Activated naive CD4-positive, alpha-beta T cell treated with anti-CD3 and anti-CD28 coated beads, Interleukin-2, amount 50 U/mL, for 24 hours (primary cell): ENCODE data around the gene TACC3.

ENCODE experiments used
- H3K27ac Mint-ChIP-seq: one replicate; pipeline ENCODE4 v1.8.0; 2021; ENCODE audit warnings: mild to moderate bottlenecking, mixed read lengths
- H3K27me3 Mint-ChIP-seq: one replicate; pipeline ENCODE4 v1.8.0; 2021; ENCODE audit warnings: mixed read lengths
- H3K36me3 Mint-ChIP-seq: one replicate; pipeline ENCODE4 v1.8.0; 2021; ENCODE audit warnings: mixed read lengths
- H3K4me1 Mint-ChIP-seq: one replicate; pipeline ENCODE4 v1.8.0; 2021; ENCODE audit warnings: mixed read lengths
- H3K4me3 Mint-ChIP-seq: one replicate; pipeline ENCODE4 v1.8.0; 2021; ENCODE audit warnings: mild to moderate bottlenecking, mixed read lengths
- H3K9me3 Mint-ChIP-seq: one replicate; pipeline ENCODE4 v1.8.0; 2021; ENCODE audit warnings: mixed read lengths

Gene TACC3

GRCh38 chr4:1746265-1746691 is 25.0 kb downstream of the TACC3 start:
- Mint-ChIP-seq H3K9me3 (no peaks in the 10 kb centered on the region), H3K36me3 (peaks cover 2% of the 10 kb centered on the region), H3K4me3 (no peak overlapping the region), H3K27ac (no peak overlapping the region), H3K4me1 (no peaks in the 10 kb centered on the region), H3K27me3 (no peaks in the 10 kb centered on the region)

- Mint-ChIP-seq H3K4me1 (no peaks in the 10 kb centered on the region), H3K36me3 (peaks cover 2% of the 10 kb centered on the region), H3K4me3 (no peak overlapping the region), H3K27ac (no peak overlapping the region), H3K9me3 (no peaks in the 10 kb centered on the region), H3K27me3 (no peaks in the 10 kb centered on the region)
These were observed 25.7 kb downstream of the TACC3 start for GRCh38 chr4:1746919-1747602.

GRCh38 chr4:1747603-1747967 is 26.3 kb downstream of the TACC3 start:
- Mint-ChIP-seq H3K27me3 (no peaks in the 10 kb centered on the region), H3K4me3 (no peak overlapping the region), H3K4me1 (no peaks in the 10 kb centered on the region), H3K9me3 (no peaks in the 10 kb centered on the region), H3K27ac (no peak overlapping the region), H3K36me3 (peaks cover 2% of the 10 kb centered on the region)

GRCh38 chr4:1748465-1748995 is 27.2 kb downstream of the TACC3 start:
- Mint-ChIP-seq H3K27me3 (no peaks in the 10 kb centered on the region), H3K9me3 (no peaks in the 10 kb centered on the region)

GRCh38 chr4:1749370-1749769 is 28.0 kb downstream of the TACC3 start:
- Mint-ChIP-seq H3K36me3 (no peaks in the 10 kb centered on the region), H3K27ac (no peak overlapping the region), H3K4me1 (no peaks in the 10 kb centered on the region), H3K27me3 (no peaks in the 10 kb centered on the region), H3K4me3 (no peak overlapping the region), H3K9me3 (no peaks in the 10 kb centered on the region)

More at GRCh38 chr4:1748465-1748995, 27.2 kb downstream of the TACC3 start:
- Mint-ChIP-seq H3K4me1 (no peaks in the 10 kb centered on the region), H3K4me3 (no peak overlapping the region), H3K27ac (no peak overlapping the region), H3K36me3 (no peaks in the 10 kb centered on the region)

- H3K4me3 Mint-ChIP-seq: no peak overlapping the region
- H3K4me1 Mint-ChIP-seq: no peaks in the 10 kb centered on the region
- no peaks in the 10 kb centered on the region for H3K9me3 Mint-ChIP-seq
- no peaks in the 10 kb centered on the region for H3K27me3 Mint-ChIP-seq
- no peaks in the 10 kb centered on the region for H3K36me3 Mint-ChIP-seq
- no peak overlapping the region for H3K27ac Mint-ChIP-seq
These were observed 28.5 kb downstream of the TACC3 start for GRCh38 chr4:1749826-1750225.

GRCh38 chr4:1750381-1751154 is 29.2 kb downstream of the TACC3 start:
- Mint-ChIP-seq H3K27ac (no peak overlapping the region), H3K9me3 (no peaks in the 10 kb centered on the region), H3K4me3 (no peak overlapping the region), H3K36me3 (no peaks in the 10 kb centered on the region), H3K4me1 (no peaks in the 10 kb centered on the region), H3K27me3 (no peaks in the 10 kb centered on the region)

- H3K27ac Mint-ChIP-seq: no peak overlapping the region
- H3K9me3 Mint-ChIP-seq: no peaks in the 10 kb centered on the region
- no peak overlapping the region for H3K4me3 Mint-ChIP-seq
- H3K27me3 Mint-ChIP-seq: no peaks in the 10 kb centered on the region
- no peaks in the 10 kb centered on the region for H3K36me3 Mint-ChIP-seq
- no peaks in the 10 kb centered on the region for H3K4me1 Mint-ChIP-seq
These were observed 30.0 kb downstream of the TACC3 start for GRCh38 chr4:1751155-1751918.

- H3K27me3 Mint-ChIP-seq: no peaks in the 10 kb centered on the region
- H3K36me3 Mint-ChIP-seq: no peaks in the 10 kb centered on the region
- no peak overlapping the region for H3K4me3 Mint-ChIP-seq
- H3K27ac Mint-ChIP-seq: no peak overlapping the region
- H3K9me3 Mint-ChIP-seq: no peaks in the 10 kb centered on the region
- no peaks in the 10 kb centered on the region for H3K4me1 Mint-ChIP-seq
These were observed 30.6 kb downstream of the TACC3 start for GRCh38 chr4:1751919-1752283.

- Mint-ChIP-seq H3K4me1 (no peaks in the 10 kb centered on the region), H3K27me3 (no peaks in the 10 kb centered on the region), H3K36me3 (no peaks in the 10 kb centered on the region), H3K27ac (no peak overlapping the region), H3K4me3 (no peak overlapping the region), H3K9me3 (no peaks in the 10 kb centered on the region)
These were observed 31.1 kb downstream of the TACC3 start for GRCh38 chr4:1752284-1753041.

GRCh38 chr4:1753294-1753696 is 32.0 kb downstream of the TACC3 start:
- Mint-ChIP-seq H3K4me1 (no peaks in the 10 kb centered on the region), H3K36me3 (no peaks in the 10 kb centered on the region), H3K4me3 (no peak overlapping the region), H3K27ac (no peak overlapping the region), H3K27me3 (no peaks in the 10 kb centered on the region), H3K9me3 (no peaks in the 10 kb centered on the region)

GRCh38 chr4:1753697-1754311 is 32.5 kb downstream of the TACC3 start:
- Mint-ChIP-seq H3K9me3 (no peaks in the 10 kb centered on the region), H3K36me3 (no peaks in the 10 kb centered on the region), H3K27me3 (no peaks in the 10 kb centered on the region), H3K4me1 (no peaks in the 10 kb centered on the region), H3K4me3 (no peak overlapping the region), H3K27ac (no peak overlapping the region)

GRCh38 chr4:1754336-1754735 is 33.0 kb downstream of the TACC3 start:
- Mint-ChIP-seq H3K27me3 (no peaks in the 10 kb centered on the region), H3K27ac (no peak overlapping the region), H3K4me1 (no peaks in the 10 kb centered on the region), H3K36me3 (no peaks in the 10 kb centered on the region), H3K9me3 (no peaks in the 10 kb centered on the region), H3K4me3 (no peak overlapping the region)

- H3K4me3 Mint-ChIP-seq: no peak overlapping the region
These were observed 34.0 kb downstream of the TACC3 start for GRCh38 chr4:1755297-1755696.

GRCh38 chr4:1756079-1756478 is 34.8 kb downstream of the TACC3 start:
- H3K9me3 Mint-ChIP-seq: no peaks in the 10 kb centered on the region
- H3K36me3 Mint-ChIP-seq: no peaks in the 10 kb centered on the region
- no peak overlapping the region for H3K27ac Mint-ChIP-seq
- H3K27me3 Mint-ChIP-seq: no peaks in the 10 kb centered on the region
- H3K4me1 Mint-ChIP-seq: no peaks in the 10 kb centered on the region
- H3K4me3 Mint-ChIP-seq: no peak overlapping the region

More at GRCh38 chr4:1755297-1755696, 34.0 kb downstream of the TACC3 start:
- no peaks in the 10 kb centered on the region for H3K4me1 Mint-ChIP-seq
- H3K9me3 Mint-ChIP-seq: no peaks in the 10 kb centered on the region
- no peaks in the 10 kb centered on the region for H3K36me3 Mint-ChIP-seq
- H3K27me3 Mint-ChIP-seq: no peaks in the 10 kb centered on the region
- H3K27ac Mint-ChIP-seq: no peak overlapping the region
